H9 (cell line): ENCODE data around the gene NRXN3. TPM values are rescaled to one million over a fixed set of nuclear protein-coding genes. Genes with fewer than 3 reads are reported as not detected.

Experiments used
- DNase-seq: peaks from one replicate; pipeline ENCODE4 v3.0.0-alpha.2; 2017
- H2AFZ ChIP-seq: one replicate; pipeline ENCODE4 v1.6.1; 2013; ENCODE audit warnings: mild to moderate bottlenecking, low read length, control low read depth, moderate library complexity
- H2AK5ac ChIP-seq: 2 replicates; pipeline ENCODE4 v1.6.1; 2013; ENCODE audit warnings: low read length, control low read depth, mixed read lengths; ENCODE audit not compliant: insufficient read length
- H2BK120ac ChIP-seq: one replicate; pipeline ENCODE4 v1.6.1; 2013; ENCODE audit warnings: low read depth, mild to moderate bottlenecking, low read length, control low read depth, inconsistent platforms; ENCODE audit not compliant: poor library complexity, severe bottlenecking
- H2BK12ac ChIP-seq: 2 replicates; pipeline ENCODE4 v1.6.1; 2013; ENCODE audit warnings: low read length, control low read depth, mixed read lengths, low read depth; ENCODE audit not compliant: insufficient read length
- H2BK15ac ChIP-seq: 2 replicates; pipeline ENCODE4 v1.6.1; 2013; ENCODE audit warnings: low read depth, low read length, control low read depth
- H2BK20ac ChIP-seq: one replicate; pipeline ENCODE4 v1.6.1; 2013; ENCODE audit warnings: low read depth, mild to moderate bottlenecking, low read length, control low read depth, inconsistent platforms; ENCODE audit not compliant: poor library complexity, severe bottlenecking
- H2BK5ac ChIP-seq: 2 replicates; pipeline ENCODE4 v1.6.1; 2013; ENCODE audit warnings: low read length, control low read depth, mixed read lengths; ENCODE audit not compliant: insufficient read length
- H3K14ac ChIP-seq: 2 replicates; pipeline ENCODE4 v1.6.1; 2013; ENCODE audit warnings: low read length, control low read depth; ENCODE audit not compliant: insufficient read depth
- H3K18ac ChIP-seq: 2 replicates; pipeline ENCODE4 v1.6.1; 2013; ENCODE audit warnings: low read depth, mild to moderate bottlenecking, mixed read lengths, low read length, control low read depth; ENCODE audit not compliant: insufficient read length
- H3K23ac ChIP-seq: 2 replicates; pipeline ENCODE4 v1.6.1; 2013; ENCODE audit warnings: low read length, control low read depth, mixed read lengths, low read depth; ENCODE audit not compliant: insufficient read length
- H3K23me2 ChIP-seq: 2 replicates; pipeline ENCODE4 v1.6.1; 2013; ENCODE audit warnings: low read depth, mild to moderate bottlenecking, mixed read lengths, low read length, control low read depth; ENCODE audit not compliant: insufficient read length, poor library complexity, severe bottlenecking
- H3K27ac ChIP-seq: 2 replicates; pipeline ENCODE4 v1.5.1; 2013; ENCODE audit warnings: low read length, control low read depth, mixed read lengths, low read depth; ENCODE audit not compliant: insufficient read length
- H3K27me3 ChIP-seq: 2 replicates; pipeline ENCODE4 v1.6.1; 2013; ENCODE audit warnings: low read length, control low read depth, inconsistent platforms; ENCODE audit not compliant: insufficient read depth
- H3K4ac ChIP-seq: 2 replicates; pipeline ENCODE4 v1.6.1; 2013; ENCODE audit warnings: low read depth, mild to moderate bottlenecking, control low read depth, inconsistent platforms, low read length, moderate library complexity
- H3K4me1 ChIP-seq: 2 replicates; pipeline ENCODE4 v1.6.1; 2013; ENCODE audit warnings: low read length, control low read depth, inconsistent platforms; ENCODE audit not compliant: insufficient read depth
- H3K4me2 ChIP-seq: 2 replicates; pipeline ENCODE4 v1.6.1; 2013; ENCODE audit warnings: low read length, control low read depth, mixed read lengths; ENCODE audit not compliant: insufficient read length, insufficient read depth
- H3K56ac ChIP-seq: 2 replicates; pipeline ENCODE4 v1.6.1; 2013; ENCODE audit warnings: low read depth, mild to moderate bottlenecking, mixed read lengths, low read length, control low read depth; ENCODE audit not compliant: insufficient read length
- H3K79me1 ChIP-seq: 2 replicates; pipeline ENCODE4 v1.6.1; 2013; ENCODE audit warnings: low read depth, mild to moderate bottlenecking, moderate library complexity, low read length, control low read depth, inconsistent platforms; ENCODE audit not compliant: insufficient read depth, poor library complexity, severe bottlenecking
- H3K79me2 ChIP-seq: 2 replicates; pipeline ENCODE4 v1.6.1; 2013; ENCODE audit warnings: low read length, control low read depth, inconsistent platforms; ENCODE audit not compliant: insufficient read depth
- H3K9ac ChIP-seq: 2 replicates; pipeline ENCODE4 v1.6.1; 2013; ENCODE audit warnings: low read length, control low read depth, mixed read lengths; ENCODE audit not compliant: insufficient read length; ENCODE audit errors: extremely low read depth
- H3K9me3 ChIP-seq: one replicate; pipeline ENCODE4 v1.6.1; 2013; ENCODE audit warnings: low read depth, low read length, inconsistent platforms; ENCODE audit not compliant: control insufficient read depth
- H3T11ph ChIP-seq: one replicate; pipeline ENCODE4 v1.6.1; 2013; ENCODE audit warnings: mild to moderate bottlenecking, low read length, control low read depth, inconsistent platforms
- H4K20me1 ChIP-seq: one replicate; pipeline ENCODE4 v1.6.1; 2013; ENCODE audit not compliant: control insufficient read depth, insufficient read length, insufficient read depth
- H4K5ac ChIP-seq: 2 replicates; pipeline ENCODE4 v1.6.1; 2013; ENCODE audit warnings: low read depth, mild to moderate bottlenecking, mixed read lengths, low read length, control low read depth; ENCODE audit not compliant: insufficient read length
- H4K8ac ChIP-seq: replicated peaks from 2 replicates; pipeline ENCODE4 v1.6.1; 2013; ENCODE audit warnings: low read length, control low read depth, mixed read lengths, low read depth; ENCODE audit not compliant: insufficient read length
- H4K91ac ChIP-seq: 2 replicates; pipeline ENCODE4 v1.6.1; 2013; ENCODE audit warnings: low read depth, mild to moderate bottlenecking, moderate library complexity, mixed read lengths, low read length, control low read depth; ENCODE audit not compliant: insufficient read length
- H3K27ac Mint-ChIP-seq, 3 experiments: 2 replicates in 2 of 3; 3 replicates in 1 of 3; pipeline ENCODE4 v1.8.0; 2020 to 2021; ENCODE audit warnings: mixed read lengths in 3 of 3, mild to moderate bottlenecking in 1 of 3, moderate library complexity in 1 of 3
- H3K27me3 Mint-ChIP-seq: 2 replicates; pipeline ENCODE4 v1.8.0; 2021; ENCODE audit warnings: low read depth, mild to moderate bottlenecking, moderate library complexity, mixed read lengths
- H3K36me3 Mint-ChIP-seq, 3 experiments: 2 replicates in 2 of 3; 3 replicates in 1 of 3; pipeline ENCODE4 v1.8.0; 2020 to 2021; ENCODE audit warnings: low read depth in 3 of 3, mixed read lengths in 3 of 3; ENCODE audit not compliant: insufficient read depth in 1 of 3
- H3K4me1 Mint-ChIP-seq, 2 experiments: 2 replicates each; pipeline ENCODE4 v1.8.0; 2020; ENCODE audit warnings: mixed read lengths in 2 of 2
- H3K4me3 Mint-ChIP-seq, 2 experiments: 2 replicates in 1 of 2; 3 replicates in 1 of 2; pipeline ENCODE4 v1.8.0; 2020 to 2021; ENCODE audit warnings: mild to moderate bottlenecking in 2 of 2, mixed read lengths in 2 of 2, moderate library complexity in 1 of 2
- H3K9me3 Mint-ChIP-seq, 2 experiments: 2 replicates in 1 of 2; 3 replicates in 1 of 2; pipeline ENCODE4 v1.8.0; 2020; ENCODE audit warnings: mild to moderate bottlenecking in 2 of 2, mixed read lengths in 2 of 2, moderate library complexity in 1 of 2
- WGBS: extraction: QIAGEN DNeasy Blood & Tissue Kit; methylation state at CpG from one replicate; pipeline ENCODE4 v1.1.7; 2013; ENCODE audit warnings: missing lambda C conversion rate, low lambda C conversion rate, mixed read lengths; ENCODE audit not compliant: insufficient read length; ENCODE audit errors: extremely low coverage; 5-methylcytosine and 5-hydroxymethylcytosine counted together
- total RNA-seq: library from RNA; stranded (reverse); gene quantifications from 2 replicates; pipeline ENCODE4 v1.2.1, GENCODE V29; 2021
- TF ChIP-seq, protein P1 (sequence below): fragments of 200-600 bp; sonication (generic); conservative IDR thresholded peaks from 3 replicates; pipeline ENCODE4 v1.8.0; 2021; ENCODE audit warnings: antibody characterized with exemption, mild to moderate bottlenecking

Gene NRXN3
- total RNA-seq, 1 experiment from 2014 or later: 1.8 TPM

GRCh38 chr14:79051742-79052141 lies 881.6 kb downstream of the NRXN3 start:
- no peak overlapping the region for H2AFZ ChIP-seq

More at GRCh38 chr14:79051742-79052141, 881.6 kb downstream of the NRXN3 start:
- Mint-ChIP-seq H3K9me3 (no peaks in the 10 kb centered on the region), H3K4me3 (no peak overlapping the region), H3K27me3 (no peaks in the 10 kb centered on the region), H3K4me1 (peaks cover 0 to 4% of the 10 kb centered on the region in 2 experiments; a peak in 1 of 4 replicates), H3K27ac (no peak overlapping the region), H3K36me3 (no peaks in the 10 kb centered on the region)
- Histone ChIP-seq H3K4me2 (no peak overlapping the region), H3K79me1 (no peaks in the 10 kb centered on the region), H2BK12ac (no peak overlapping the region), H4K91ac (no peak overlapping the region), H3K14ac (no peak overlapping the region), H3K4me1 (no peaks in the 10 kb centered on the region), H3K23me2 (no peaks in the 10 kb centered on the region), H3K9me3 (no peaks in the 10 kb centered on the region), H2BK15ac (no peak overlapping the region), H3K27me3 (no peaks in the 10 kb centered on the region), H3K18ac (no peak overlapping the region), H3K23ac (no peak overlapping the region), H2AK5ac (no peak overlapping the region), H3K4ac (no peak overlapping the region), H4K5ac (no peak overlapping the region), H2BK20ac (no peak overlapping the region), H4K8ac (no peak overlapping the region), H3K56ac (no peak overlapping the region), H3K79me2 (no peaks in the 10 kb centered on the region), H4K20me1 (no peaks in the 10 kb centered on the region), H3T11ph (no peak overlapping the region), H2BK120ac (no peak overlapping the region), H2BK5ac (no peak overlapping the region), H3K9ac (no peak overlapping the region), H3K27ac (no peak overlapping the region)
- TF ChIP-seq, protein P1, sequence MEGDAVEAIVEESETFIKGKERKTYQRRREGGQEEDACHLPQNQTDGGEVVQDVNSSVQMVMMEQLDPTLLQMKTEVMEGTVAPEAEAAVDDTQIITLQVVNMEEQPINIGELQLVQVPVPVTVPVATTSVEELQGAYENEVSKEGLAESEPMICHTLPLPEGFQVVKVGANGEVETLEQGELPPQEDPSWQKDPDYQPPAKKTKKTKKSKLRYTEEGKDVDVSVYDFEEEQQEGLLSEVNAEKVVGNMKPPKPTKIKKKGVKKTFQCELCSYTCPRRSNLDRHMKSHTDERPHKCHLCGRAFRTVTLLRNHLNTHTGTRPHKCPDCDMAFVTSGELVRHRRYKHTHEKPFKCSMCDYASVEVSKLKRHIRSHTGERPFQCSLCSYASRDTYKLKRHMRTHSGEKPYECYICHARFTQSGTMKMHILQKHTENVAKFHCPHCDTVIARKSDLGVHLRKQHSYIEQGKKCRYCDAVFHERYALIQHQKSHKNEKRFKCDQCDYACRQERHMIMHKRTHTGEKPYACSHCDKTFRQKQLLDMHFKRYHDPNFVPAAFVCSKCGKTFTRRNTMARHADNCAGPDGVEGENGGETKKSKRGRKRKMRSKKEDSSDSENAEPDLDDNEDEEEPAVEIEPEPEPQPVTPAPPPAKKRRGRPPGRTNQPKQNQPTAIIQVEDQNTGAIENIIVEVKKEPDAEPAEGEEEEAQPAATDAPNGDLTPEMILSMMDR: no peak
- no peak for DNase-seq
- WGBS: no CpG with 5 or more reads among the region's 4 CpGs
